GM19351 (cell line): ENCODE measurements around the gene EDIL3.

Source experiments
- ATAC-seq: cut with Tn5 transposase; IDR thresholded peaks from one replicate; pipeline ENCODE4 v1.9.1; 2021; ENCODE audit warnings: mild to moderate bottlenecking, moderate library complexity; ENCODE audit not compliant: unreplicated experiment

EDIL3 gene

GRCh38 chr5:84260939-84261338, 123.7 kb downstream of the EDIL3 start:
- no peak for ATAC-seq

- no peak for ATAC-seq
Measured at GRCh38 chr5:84260140-84260539, 124.5 kb downstream of the EDIL3 start.

- ATAC-seq, result no peak
Measured at GRCh38 chr5:84259283-84260045, 125.2 kb downstream of the EDIL3 start.

GRCh38 chr5:84257061-84257460, 127.6 kb downstream of the EDIL3 start:
- no peak for ATAC-seq

- peak; percentile 42 for ATAC-seq
Measured at GRCh38 chr5:84255315-84255714, 129.4 kb downstream of the EDIL3 start.

GRCh38 chr5:84253946-84254345, 130.7 kb downstream of the EDIL3 start:
- ATAC-seq, result no peak

- no peak for ATAC-seq
Measured at GRCh38 chr5:84251503-84251902, 133.2 kb downstream of the EDIL3 start.

GRCh38 chr5:84249918-84250630, 134.6 kb downstream of the EDIL3 start:
- no peak for ATAC-seq

GRCh38 chr5:84248013-84248412, 136.7 kb downstream of the EDIL3 start:
- ATAC-seq, result no peak

GRCh38 chr5:84242286-84242685, 142.4 kb downstream of the EDIL3 start:
- ATAC-seq, result no peak

- no peak for ATAC-seq
Measured at GRCh38 chr5:84239494-84239893, 145.2 kb downstream of the EDIL3 start.

- ATAC-seq, result no peak
Measured at GRCh38 chr5:84237126-84237525, 147.6 kb downstream of the EDIL3 start.

GRCh38 chr5:84231433-84231832, 153.2 kb downstream of the EDIL3 start:
- no peak for ATAC-seq

GRCh38 chr5:84229045-84229444, 155.6 kb downstream of the EDIL3 start:
- no peak for ATAC-seq

- no peak for ATAC-seq
Measured at GRCh38 chr5:84228266-84228665, 156.4 kb downstream of the EDIL3 start.

- no peak for ATAC-seq
Measured at GRCh38 chr5:84227236-84227635, 157.4 kb downstream of the EDIL3 start.

GRCh38 chr5:84218546-84218945, 166.1 kb downstream of the EDIL3 start:
- ATAC-seq, result no peak

GRCh38 chr5:84215521-84215920, 169.2 kb downstream of the EDIL3 start:
- no peak for ATAC-seq

- ATAC-seq, result no peak
Measured at GRCh38 chr5:84213861-84214260, 170.8 kb downstream of the EDIL3 start.

GRCh38 chr5:84213212-84213611, 171.5 kb downstream of the EDIL3 start:
- ATAC-seq, result no peak

- no peak for ATAC-seq
Measured at GRCh38 chr5:84204772-84205171, 179.9 kb downstream of the EDIL3 start.

- no peak for ATAC-seq
Measured at GRCh38 chr5:84202136-84202535, 182.5 kb downstream of the EDIL3 start.
